ENCODE measurements around the gene EHF. TPM values are rescaled to one million over a fixed set of nuclear protein-coding genes. Genes with fewer than 3 reads are reported as not detected.
"Not testable (repeated sequence)": the region's sequence is repeated elsewhere in the genome, so short reads cannot be mapped to it uniquely, and the experiment has no call there.

Gene EHF
- total RNA-seq, 1 experiment from 2014 or later, result 37.0 TPM

DNA sequence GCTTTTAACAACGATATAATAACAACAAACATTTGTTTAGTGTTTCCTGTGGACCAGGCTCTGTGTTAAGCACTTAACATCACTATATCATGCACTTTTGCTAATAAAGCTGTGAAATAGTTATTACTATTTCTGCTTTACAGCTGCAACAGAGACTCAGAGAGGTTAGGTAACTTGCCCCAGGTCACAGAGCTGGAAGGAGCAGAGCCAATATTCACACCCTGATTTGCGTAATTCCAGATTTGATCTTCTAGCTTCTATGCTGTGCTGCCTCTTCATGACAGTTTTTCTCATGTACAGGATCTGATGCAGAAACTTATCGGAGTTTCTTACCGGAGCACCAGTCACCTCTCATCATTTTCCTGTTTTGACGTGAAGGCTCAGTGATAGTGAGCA is 33.6 kb upstream of the EHF start:
- peaks cover 25% of the 10 kb centered on the region for H3K4me1 ChIP-seq (ENCODE audit: insufficient read depth, low read length)
- H3K27me3 ChIP-seq (ENCODE audit: low read length), result no peaks in the 10 kb centered on the region
- no peaks in the 10 kb centered on the region for H3F3A ChIP-seq (ENCODE audit: low read length, unreplicated experiment)
- CTCF ChIA-PET, result interaction anchor here (0.7 to 2.9 kb wide), 2 partner anchors 66 to 304 kb away, joined by 4 to 10 read pairs; no protein-coding TSS in a partner anchor
- 0 out of 2 replicates have a peak overlapping the region, but pooled peaks have one; percentile 33 for H3K9ac ChIP-seq (ENCODE audit: low read length)
- TF ChIP-seq EZH2 (IDR thresholded peaks at IDR 0.05; ENCODE audit: low read length, unreplicated experiment) (no peak), EZH2phosphoT487 (IDR thresholded peaks at IDR 0.05; ENCODE audit: borderline replicate concordance, low read length) (no peak), CTCF (conservative IDR thresholded peaks at IDR 0.05; ENCODE audit: low read depth, low read length) (no peak)
- ATAC-seq, result no peak
- H2AFZ ChIP-seq (ENCODE audit: low read length), result no peak overlapping the region
- intact Hi-C loops (cut with micrococcal nuclease), result loop anchor here (2.0 to 10.0 kb wide), 4 partner anchors 54 to 808 kb away; partner anchors contain the start of gene ELF5
- H3K4me3 ChIP-seq (ENCODE audit: low read length), result no peak overlapping the region
- H3K27ac ChIP-seq (ENCODE audit: low read length), result no peak overlapping the region; the same call in 1 of the 2 replicates
- no peak overlapping the region for H3K4me2 ChIP-seq (ENCODE audit: low read length)
- POLR2A ChIA-PET (ENCODE audit: unreplicated experiment), result interaction anchor here (0.7 kb wide), 1 partner anchor 52 kb away, joined by 3 read pairs; no protein-coding TSS in a partner anchor
- BruUV-seq (replicated peaks), result no TSS peak
- no peaks in the 10 kb centered on the region for H3K36me3 ChIP-seq (ENCODE audit: low read depth, low read length)
- H3K79me2 ChIP-seq (ENCODE audit: low read length), result no peaks in the 10 kb centered on the region
- no peak for DNase-seq
- H3K9me3 ChIP-seq (ENCODE audit: low read length), result no peaks in the 10 kb centered on the region
- H3K9me2 ChIP-seq (replicated peaks; ENCODE audit: low read length), result no peaks in the 10 kb centered on the region
- no peaks in the 10 kb centered on the region for H4K20me1 ChIP-seq (ENCODE audit: low read length)

DNA sequence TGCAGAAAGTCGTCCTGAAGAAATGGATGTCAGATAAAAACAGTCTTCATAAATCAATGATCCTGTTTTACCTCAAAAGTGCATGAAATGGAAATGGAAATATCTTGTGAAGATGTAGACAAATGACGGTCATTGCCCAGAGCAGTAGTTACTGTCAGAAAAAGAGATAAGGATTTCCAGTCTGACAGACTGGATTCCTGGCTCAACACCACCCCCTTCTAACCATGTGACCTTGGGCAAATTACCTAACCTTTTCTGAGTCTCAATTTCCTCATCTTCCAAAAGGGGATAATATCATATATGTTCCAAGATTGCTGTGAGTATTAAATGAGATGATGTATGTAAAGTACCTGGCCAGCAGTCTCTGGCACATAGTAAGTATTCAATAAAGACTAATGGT is 32.9 kb upstream of the EHF start:
- Histone ChIP-seq H3K79me2 (ENCODE audit: low read length) (no peaks in the 10 kb centered on the region), H4K20me1 (ENCODE audit: low read length) (no peaks in the 10 kb centered on the region), H3K9ac (ENCODE audit: low read length) (no peak overlapping the region), H2AFZ (ENCODE audit: low read length) (no peak overlapping the region), H3K36me3 (ENCODE audit: low read depth, low read length) (no peaks in the 10 kb centered on the region), H3F3A (ENCODE audit: low read length, unreplicated experiment) (no peaks in the 10 kb centered on the region), H3K4me3 (ENCODE audit: low read length) (no peak overlapping the region), H3K4me1 (ENCODE audit: insufficient read depth, low read length) (peaks cover 25% of the 10 kb centered on the region), H3K27ac (ENCODE audit: low read length) (no peak overlapping the region), H3K27me3 (ENCODE audit: low read length) (no peaks in the 10 kb centered on the region), H3K9me3 (ENCODE audit: low read length) (no peaks in the 10 kb centered on the region), H3K4me2 (ENCODE audit: low read length) (no peak overlapping the region), H3K9me2 (replicated peaks; ENCODE audit: low read length) (no peaks in the 10 kb centered on the region)
- DNase-seq, result no peak
- TF ChIP-seq EZH2 (IDR thresholded peaks at IDR 0.05; ENCODE audit: low read length, unreplicated experiment), result no peak
- TF ChIP-seq CTCF (conservative IDR thresholded peaks at IDR 0.05; ENCODE audit: low read depth, low read length), result no peak
- TF ChIP-seq EZH2phosphoT487 (IDR thresholded peaks at IDR 0.05; ENCODE audit: borderline replicate concordance, low read length), result no peak
- BruUV-seq (replicated peaks), result no TSS peak
- intact Hi-C loops (cut with micrococcal nuclease), result loop anchor here (5.0 to 10.0 kb wide), 2 partner anchors 76 to 807 kb away; partner anchors contain the start of gene ELF5
- ATAC-seq, result no peak
- POLR2A ChIA-PET (ENCODE audit: unreplicated experiment), result no interaction called here
- CTCF ChIA-PET, result no interaction called here

- no peak overlapping the region for H3K4me2 ChIP-seq (ENCODE audit: low read length)
- intact Hi-C loops (cut with micrococcal nuclease), result loop anchor here (5.0 to 10.0 kb wide), 2 partner anchors 76 to 806 kb away; partner anchors contain the start of gene ELF5
- POLR2A ChIA-PET (ENCODE audit: unreplicated experiment), result no interaction called here
- DNase-seq (no peak), ATAC-seq (no peak)
- H3K9ac ChIP-seq (ENCODE audit: low read length), result no peak overlapping the region
- no peaks in the 10 kb centered on the region for H3K79me2 ChIP-seq (ENCODE audit: low read length)
- no peaks in the 10 kb centered on the region for H4K20me1 ChIP-seq (ENCODE audit: low read length)
- no peak overlapping the region for H3K27ac ChIP-seq (ENCODE audit: low read length)
- H3K27me3 ChIP-seq (ENCODE audit: low read length), result no peaks in the 10 kb centered on the region
- no peaks in the 10 kb centered on the region for H3K9me3 ChIP-seq (ENCODE audit: low read length)
- no peaks in the 10 kb centered on the region for H3K9me2 ChIP-seq (replicated peaks; ENCODE audit: low read length)
- TF ChIP-seq EZH2phosphoT487 (IDR thresholded peaks at IDR 0.05; ENCODE audit: borderline replicate concordance, low read length), result no peak
- no peak for TF ChIP-seq CTCF (conservative IDR thresholded peaks at IDR 0.05; ENCODE audit: low read depth, low read length)
- no peak for TF ChIP-seq EZH2 (IDR thresholded peaks at IDR 0.05; ENCODE audit: low read length, unreplicated experiment)
- H3K36me3 ChIP-seq (ENCODE audit: low read depth, low read length), result no peaks in the 10 kb centered on the region
- no peak overlapping the region for H2AFZ ChIP-seq (ENCODE audit: low read length)
- peaks cover 25% of the 10 kb centered on the region for H3K4me1 ChIP-seq (ENCODE audit: insufficient read depth, low read length)
- no TSS peak for BruUV-seq (replicated peaks)
- CTCF ChIA-PET, result no interaction called here
- H3K4me3 ChIP-seq (ENCODE audit: low read length), result no peak overlapping the region
- H3F3A ChIP-seq (ENCODE audit: low read length, unreplicated experiment), result no peaks in the 10 kb centered on the region
Measured at GRCh38 chr11:34588701-34589100, 32.2 kb upstream of the EHF start.

GRCh38 chr11:34589177-34589576 is 31.7 kb upstream of the EHF start:
- H3K36me3 ChIP-seq (ENCODE audit: low read depth, low read length); H3K27me3 ChIP-seq (ENCODE audit: low read length); H3K79me2 ChIP-seq (ENCODE audit: low read length); H3F3A ChIP-seq (ENCODE audit: low read length, unreplicated experiment); H3K9ac ChIP-seq (ENCODE audit: low read length); H3K27ac ChIP-seq (ENCODE audit: low read length); CTCF ChIA-PET; H3K9me2 ChIP-seq (replicated peaks; ENCODE audit: low read length); DNase-seq; H4K20me1 ChIP-seq (ENCODE audit: low read length); ATAC-seq; H3K4me2 ChIP-seq (ENCODE audit: low read length); POLR2A ChIA-PET (ENCODE audit: unreplicated experiment); H3K9me3 ChIP-seq (ENCODE audit: low read length); BruUV-seq (replicated peaks); H3K4me3 ChIP-seq (ENCODE audit: low read length); H2AFZ ChIP-seq (ENCODE audit: low read length): not testable (repeated sequence)
- intact Hi-C loops (cut with micrococcal nuclease), result loop anchor here (5.0 to 10.0 kb wide), 2 partner anchors 77 to 806 kb away; partner anchors contain the start of gene ELF5
- H3K4me1 ChIP-seq (ENCODE audit: insufficient read depth, low read length), result peaks cover 25% of the 10 kb centered on the region
